MG63 (cell line): Measurements from ENCODE around the gene GPSM3. TPM values are rescaled to one million over a fixed set of nuclear protein-coding genes. Genes with fewer than 3 reads are reported as not detected.

Source experiments
- DNase-seq: peaks from one replicate; pipeline ENCODE4 v3.0.0-alpha.2; 2020
- H3K27me3 ChIP-seq: fragments of 250-450 bp; sonication (Bioruptor Pico); 2 replicates; pipeline ENCODE4 v1.5.1; 2020; ENCODE audit warnings: mild to moderate bottlenecking, moderate library complexity
- H3K36me3 ChIP-seq: fragments of 250-450 bp; sonication (Bioruptor Pico); 2 replicates; pipeline ENCODE4 v1.5.1; 2020; ENCODE audit warnings: mild to moderate bottlenecking, moderate library complexity
- H3K4me3 ChIP-seq: fragments of 250-450 bp; sonication (Bioruptor Pico); 2 replicates; pipeline ENCODE4 v1.5.1; 2020; ENCODE audit warnings: mild to moderate bottlenecking, moderate library complexity
- H3K9me3 ChIP-seq: fragments of 250-450 bp; sonication (Bioruptor Pico); 2 replicates; pipeline ENCODE4 v1.5.1; 2020; ENCODE audit warnings: mild to moderate bottlenecking, moderate library complexity
- total RNA-seq: library from RNA; depleted of rRNA; stranded (reverse); fragments of >200 nt; shearing (Covaris generic); gene quantifications from 2 replicates; pipeline ENCODE4 v1.2.3, GENCODE V29; 2014; ENCODE audit warnings: low replicate concordance

Gene GPSM3
- total RNA-seq, 1 experiment from 2014 or later: 0.10 TPM

DNA sequence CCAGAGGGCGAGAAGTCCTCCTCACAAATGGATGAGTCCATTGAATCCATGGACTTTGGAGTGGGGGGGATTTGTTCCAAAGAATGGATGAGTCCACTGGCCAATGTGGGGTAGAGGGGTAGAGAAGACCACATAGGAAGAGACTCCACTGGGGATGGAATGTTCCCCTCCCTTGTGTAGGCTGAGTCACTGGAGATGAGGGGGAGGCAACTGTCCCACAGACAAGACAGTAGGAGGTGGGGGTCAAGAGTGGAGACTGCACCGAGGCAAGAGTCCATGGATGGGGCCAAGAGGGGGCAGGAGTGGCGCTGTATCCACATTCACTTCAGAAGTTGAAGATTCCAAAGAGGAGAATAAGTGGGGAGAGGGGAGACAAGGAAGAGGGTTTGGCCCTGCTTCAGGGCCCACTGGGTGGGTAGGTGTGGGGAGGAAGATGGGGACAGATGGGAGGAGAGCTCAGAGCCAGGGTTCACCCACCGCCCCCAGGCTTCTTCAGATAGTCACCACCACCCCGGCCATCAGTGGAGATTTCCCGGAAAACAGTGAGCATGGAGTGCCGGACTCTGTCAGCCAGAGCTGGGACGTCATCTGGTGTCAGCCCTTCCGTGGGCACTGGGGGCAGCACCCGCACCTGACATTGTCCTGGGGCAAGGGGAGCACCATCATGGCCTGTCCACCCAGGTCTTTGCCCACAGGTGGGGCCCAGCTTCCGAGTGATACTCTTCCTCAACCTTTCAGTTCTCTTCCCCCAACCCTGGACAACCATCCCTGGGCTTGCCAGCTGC is 23.4 kb downstream of the GPSM3 start:
- DNase-seq: no peak
- H3K36me3 ChIP-seq: no peaks in the 10 kb centered on the region

DNA sequence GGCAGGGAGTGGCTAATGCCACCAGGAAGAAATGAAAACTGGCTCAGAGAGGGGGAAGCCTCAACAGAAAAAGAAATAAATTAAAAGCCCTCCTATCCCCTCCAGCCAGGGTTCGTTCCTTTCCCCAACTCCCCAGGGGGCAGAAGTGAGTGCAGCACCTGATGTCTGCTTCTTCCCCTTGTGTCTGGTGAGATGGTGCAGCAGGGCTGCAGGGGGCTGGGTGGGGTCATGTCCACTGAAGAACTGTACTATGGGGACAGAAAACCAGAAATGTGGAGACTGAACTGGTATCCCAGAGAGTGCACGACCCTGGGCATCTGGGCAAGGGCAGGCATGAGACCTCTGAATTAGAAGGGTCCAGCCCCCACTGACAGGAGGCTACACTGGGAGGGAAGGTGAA is 24.1 kb downstream of the GPSM3 start:
- Histone ChIP-seq H3K27me3 (no peaks in the 10 kb centered on the region), H3K9me3 (no peaks in the 10 kb centered on the region), H3K36me3 (no peaks in the 10 kb centered on the region), H3K4me3 (no peak overlapping the region)
- DNase-seq: no peak

More for the DNA sequence above, 23.4 kb downstream of the GPSM3 start:
- H3K9me3 ChIP-seq: no peaks in the 10 kb centered on the region
- H3K4me3 ChIP-seq: no peak overlapping the region
- H3K27me3 ChIP-seq: no peaks in the 10 kb centered on the region

DNA sequence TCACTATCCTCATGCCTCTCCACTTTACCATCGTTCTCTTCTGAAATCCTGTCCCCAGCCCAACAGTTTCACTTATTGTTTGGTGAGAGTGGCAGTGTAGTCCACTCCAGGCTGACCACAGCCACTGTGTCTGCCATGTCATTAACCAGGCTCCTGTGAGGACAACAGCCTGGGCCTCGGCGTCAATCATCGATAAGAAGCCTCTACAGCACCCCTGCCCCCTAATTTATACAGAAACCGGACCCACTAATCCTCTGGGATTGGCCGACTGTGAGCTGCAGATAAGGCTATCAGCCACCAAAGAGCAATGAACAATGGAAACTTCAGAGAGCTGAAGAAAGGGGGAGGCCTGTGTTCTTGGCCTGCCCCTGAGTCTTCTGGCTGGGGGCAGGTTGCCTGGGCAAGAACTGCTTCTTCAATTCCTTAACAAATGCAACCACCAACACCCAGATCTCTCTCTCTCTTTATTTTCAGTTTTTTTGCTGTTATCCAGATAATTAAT is 24.6 kb downstream of the GPSM3 start:
- Histone ChIP-seq H3K36me3 (no peaks in the 10 kb centered on the region), H3K27me3 (no peaks in the 10 kb centered on the region), H3K9me3 (no peaks in the 10 kb centered on the region), H3K4me3 (no peak overlapping the region)
- DNase-seq: no peak

DNA sequence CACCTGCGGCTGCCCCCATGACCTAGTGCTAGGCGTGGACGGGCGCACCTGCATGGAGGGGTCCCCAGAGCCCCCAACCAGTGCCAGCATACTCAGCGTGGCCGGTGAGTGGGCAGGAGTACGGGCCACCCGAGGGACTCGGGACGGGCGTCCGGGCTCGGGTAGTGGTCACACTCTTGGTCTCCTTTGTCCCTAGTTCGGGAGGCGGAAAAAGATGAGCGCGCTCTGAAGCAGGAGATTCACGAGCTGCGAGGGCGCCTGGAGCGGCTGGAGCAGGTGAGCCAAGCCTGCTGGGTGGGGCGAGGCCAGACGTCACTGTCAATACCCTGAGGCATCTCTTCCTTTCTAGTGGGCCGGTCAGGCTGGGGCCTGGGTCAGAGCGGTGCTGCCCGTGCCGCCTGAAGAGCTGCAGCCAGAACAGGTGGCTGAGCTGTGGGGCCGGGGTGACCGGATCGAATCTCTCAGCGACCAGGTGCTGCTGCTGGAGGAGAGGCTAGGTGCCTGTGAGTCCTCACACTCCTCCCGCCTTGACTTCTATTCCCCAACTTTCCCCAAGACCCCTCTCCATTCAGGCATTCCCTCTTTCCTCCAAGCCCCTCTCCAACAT is 25.2 kb downstream of the GPSM3 start:
- Histone ChIP-seq H3K4me3 (no peak overlapping the region), H3K9me3 (no peaks in the 10 kb centered on the region), H3K36me3 (no peaks in the 10 kb centered on the region), H3K27me3 (no peaks in the 10 kb centered on the region)
- no peak for DNase-seq

DNA sequence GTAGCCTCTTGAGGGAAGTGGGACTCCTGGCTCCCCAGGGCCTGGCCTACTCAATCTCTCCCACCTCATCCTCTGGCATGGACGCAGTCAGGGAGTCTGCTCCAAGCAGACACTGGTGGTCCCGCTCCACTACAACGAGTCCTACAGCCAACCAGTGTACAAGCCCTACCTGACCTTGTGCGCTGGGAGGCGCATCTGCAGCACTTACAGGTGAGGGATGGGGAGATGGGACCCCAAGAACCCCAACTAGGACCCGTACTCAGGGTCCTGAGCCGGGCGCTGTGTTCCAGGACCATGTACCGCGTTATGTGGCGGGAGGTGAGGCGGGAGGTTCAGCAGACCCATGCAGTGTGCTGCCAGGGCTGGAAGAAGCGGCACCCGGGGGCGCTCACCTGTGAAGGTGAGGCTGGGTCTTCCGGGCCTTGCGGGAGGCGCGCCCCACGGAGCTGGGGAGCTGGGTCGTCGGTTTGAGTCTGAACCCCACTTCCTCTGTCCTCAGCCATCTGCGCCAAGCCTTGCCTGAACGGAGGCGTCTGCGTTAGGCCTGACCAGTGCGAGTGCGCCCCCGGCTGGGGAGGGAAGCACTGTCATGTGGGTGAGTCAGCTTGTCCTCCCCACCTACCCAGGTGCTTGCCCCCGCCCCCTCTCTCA is 25.9 kb downstream of the GPSM3 start:
- no peaks in the 10 kb centered on the region for H3K9me3 ChIP-seq
- DNase-seq: no peak
- H3K36me3 ChIP-seq: no peaks in the 10 kb centered on the region
- H3K27me3 ChIP-seq: no peaks in the 10 kb centered on the region
- H3K4me3 ChIP-seq: no peak overlapping the region

DNA sequence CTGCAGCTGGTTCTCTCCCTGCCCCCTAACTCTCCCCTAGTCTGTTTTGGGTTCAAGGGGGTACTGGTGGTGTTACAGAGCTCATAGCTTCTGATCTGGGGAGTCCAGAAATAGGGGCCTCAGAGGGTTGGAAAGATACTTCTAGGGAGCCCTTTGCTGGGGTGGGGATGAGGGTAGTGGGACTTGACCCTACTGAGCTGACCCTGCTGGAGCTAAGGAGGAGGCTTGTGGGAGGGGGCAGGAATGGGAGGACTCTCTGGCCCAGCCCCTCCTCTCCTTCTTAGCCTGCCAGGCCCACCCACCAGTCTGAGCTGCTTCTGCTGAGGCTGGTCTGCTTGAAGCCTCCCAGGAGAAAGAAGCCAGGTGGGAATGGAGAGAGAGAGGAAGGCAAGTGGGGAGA is 28.1 kb downstream of the GPSM3 start, which contains the start of gene EGFL8:
Gene EGFL8 (plus strand): TSS at position 301 of the 400 bp plus-strand sequence. CDS start 1,571 bp downstream, outside the sequence.
- Histone ChIP-seq H3K36me3 (no peaks in the 10 kb centered on the region), H3K27me3 (no peaks in the 10 kb centered on the region), H3K9me3 (no peaks in the 10 kb centered on the region), H3K4me3 (no peak within 1 kb of the TSS)
- no peak for DNase-seq

DNA sequence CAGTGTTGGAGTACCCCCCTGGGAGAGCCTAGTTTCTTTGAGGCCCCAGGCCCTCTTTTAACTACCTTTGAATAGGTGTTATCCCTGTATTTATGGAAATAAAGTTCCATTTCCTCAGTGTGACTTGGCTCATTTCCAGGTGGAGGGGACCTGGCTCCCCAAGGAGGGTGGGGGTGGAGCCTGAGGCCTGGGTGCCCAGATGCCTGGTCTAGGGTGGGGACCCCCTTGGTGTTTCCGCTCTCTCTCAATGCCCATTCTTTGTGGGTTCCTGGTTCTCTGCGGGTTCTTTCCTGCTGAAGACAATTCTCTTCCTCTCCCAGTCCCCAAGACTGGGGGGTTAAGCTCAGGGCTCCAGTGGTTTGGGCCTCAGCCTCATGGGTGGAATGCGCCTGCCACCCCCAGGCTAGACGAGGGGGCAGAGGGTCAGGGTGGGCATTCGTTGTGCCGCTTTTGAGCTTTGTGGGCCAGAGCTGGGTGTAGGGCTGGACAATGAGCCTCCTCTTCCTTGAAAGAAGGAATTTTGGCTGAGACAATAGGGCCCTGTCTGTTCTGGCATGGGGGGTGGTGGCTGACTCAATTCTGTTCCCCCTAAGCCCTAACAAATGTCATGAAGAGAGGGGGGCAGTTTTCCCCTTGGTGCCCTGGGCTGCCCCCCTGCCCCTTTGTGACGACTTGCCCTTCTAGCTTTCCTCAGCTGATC is 28.7 kb downstream of the GPSM3 start:
- Histone ChIP-seq H3K9me3 (no peaks in the 10 kb centered on the region), H3K27me3 (no peaks in the 10 kb centered on the region), H3K4me3 (no peak overlapping the region), H3K36me3 (no peaks in the 10 kb centered on the region)
- no peak for DNase-seq

DNA sequence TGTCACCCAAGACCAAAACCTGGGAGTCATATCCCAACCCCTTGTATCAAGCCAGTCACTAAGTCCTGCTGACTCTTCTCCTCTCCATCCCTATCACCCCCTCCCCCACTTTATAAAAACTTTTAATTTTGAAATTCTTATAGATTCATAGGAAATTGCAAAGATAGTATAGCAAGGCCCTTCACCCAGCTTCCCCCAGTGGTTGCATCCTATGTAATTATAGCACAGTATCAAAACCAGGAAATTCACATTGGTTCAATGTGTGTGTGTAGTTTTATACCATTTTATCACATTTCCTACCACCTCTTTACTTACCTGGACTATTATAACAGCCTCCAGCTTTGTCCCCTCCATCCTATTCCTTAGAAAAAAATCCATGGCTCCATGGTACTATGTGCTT is 34.4 kb downstream of the GPSM3 start:
- Histone ChIP-seq H3K36me3 (no peaks in the 10 kb centered on the region), H3K4me3 (no peak overlapping the region), H3K27me3 (no peaks in the 10 kb centered on the region), H3K9me3 (no peaks in the 10 kb centered on the region)
- DNase-seq: no peak

DNA sequence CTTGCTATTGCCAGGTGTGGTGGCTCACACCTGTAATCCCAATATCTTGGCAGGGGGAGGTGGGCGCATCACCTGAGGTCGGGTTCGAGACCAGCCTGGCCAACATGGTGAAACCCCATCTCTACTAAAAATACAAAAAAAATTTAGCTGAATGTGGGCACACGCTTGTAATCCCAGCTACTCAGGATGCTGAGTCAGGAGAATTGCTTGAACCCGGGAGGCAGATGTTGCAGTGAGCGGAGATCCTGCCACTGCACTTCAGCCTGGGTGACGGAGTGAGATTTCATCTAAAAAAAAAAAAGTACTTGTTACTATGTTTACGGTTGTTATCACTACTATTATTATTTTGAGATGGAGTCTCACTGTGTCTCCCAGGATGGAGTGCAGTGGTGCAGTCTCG is 35.6 kb downstream of the GPSM3 start:
- Histone ChIP-seq H3K9me3 (no peaks in the 10 kb centered on the region), H3K4me3 (no peak overlapping the region), H3K27me3 (no peaks in the 10 kb centered on the region), H3K36me3 (no peaks in the 10 kb centered on the region)
- no peak for DNase-seq

DNA sequence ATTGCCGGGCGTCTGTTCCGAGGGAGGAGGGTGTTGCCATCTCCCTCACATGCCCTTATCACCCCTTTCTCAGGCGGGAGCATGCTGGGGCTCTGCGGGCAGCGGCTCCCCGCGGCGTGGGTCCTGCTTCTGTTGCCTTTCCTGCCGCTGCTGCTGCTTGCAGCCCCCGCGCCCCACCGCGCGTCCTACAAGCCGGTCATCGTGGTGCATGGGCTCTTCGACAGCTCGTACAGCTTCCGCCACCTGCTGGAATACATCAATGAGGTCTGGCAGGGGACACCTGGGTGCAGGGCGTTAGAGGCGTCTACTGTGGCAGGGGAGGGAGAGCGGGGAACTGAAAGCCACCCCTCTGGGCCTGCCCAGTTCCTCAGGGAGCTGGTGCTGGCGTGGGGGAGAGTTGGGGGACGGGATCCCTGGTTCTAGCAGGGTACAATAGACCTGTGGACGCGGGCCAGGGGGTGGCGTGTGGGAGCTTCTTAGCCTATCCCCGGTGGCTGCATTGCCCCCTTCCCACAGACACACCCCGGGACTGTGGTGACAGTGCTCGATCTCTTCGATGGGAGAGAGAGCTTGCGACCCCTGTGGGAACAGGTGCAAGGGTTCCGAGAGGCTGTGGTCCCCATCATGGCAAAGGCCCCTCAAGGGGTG is 37.8 kb downstream of the GPSM3 start:
- peak; percentile 45 for DNase-seq
- Histone ChIP-seq H3K9me3 (no peaks in the 10 kb centered on the region), H3K4me3 (peak overlapping the region; percentile 76), H3K36me3 (no peaks in the 10 kb centered on the region), H3K27me3 (no peaks in the 10 kb centered on the region)

DNA sequence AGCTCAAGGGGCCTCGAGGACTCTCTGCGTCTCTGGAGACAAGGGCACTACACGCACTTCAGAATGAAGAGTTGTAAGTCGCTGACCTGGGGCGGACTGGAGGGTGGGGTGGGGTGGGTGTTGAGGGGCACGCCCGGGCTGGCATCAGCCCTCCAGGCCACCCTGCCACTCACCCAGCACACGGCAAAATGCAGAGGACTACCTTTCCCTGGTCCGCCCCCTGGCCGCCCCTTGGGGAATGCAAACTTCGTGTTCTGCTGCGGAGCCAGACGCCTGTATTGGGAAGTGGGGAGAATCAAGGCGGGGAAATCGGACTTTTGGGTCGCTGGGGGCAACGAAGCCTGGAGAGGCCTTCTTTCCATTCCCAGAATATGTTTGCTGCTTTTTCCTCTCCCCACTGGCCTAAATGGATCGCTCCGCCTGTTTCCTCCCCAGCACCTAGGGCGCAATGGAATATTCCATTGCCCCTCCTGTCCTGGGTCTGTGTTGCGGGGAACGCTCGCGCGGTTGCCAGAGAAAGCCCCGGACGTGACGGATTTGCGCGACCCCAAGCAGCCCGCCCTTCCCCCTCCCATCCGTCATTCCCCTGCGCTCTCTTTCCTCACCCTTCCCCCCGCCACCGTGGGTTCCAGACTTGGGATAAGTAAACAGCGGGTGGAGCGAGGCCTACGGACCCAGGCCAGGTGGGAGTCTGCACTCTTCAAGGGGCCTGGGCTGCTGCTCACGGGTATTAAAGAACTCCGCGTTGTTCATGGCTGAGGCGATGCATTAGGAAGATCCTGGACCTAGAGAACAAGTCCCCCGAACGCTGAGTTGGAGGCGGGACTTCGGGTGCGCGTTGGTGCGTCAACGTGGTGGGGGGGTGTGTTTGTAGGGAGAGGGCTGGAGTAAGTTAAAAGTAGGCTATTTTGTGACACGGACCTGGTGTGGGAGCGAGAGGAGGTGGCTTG is 38.6 kb downstream of the GPSM3 start, which contains the start of gene PPT2:
Gene PPT2 (plus strand): TSS at position 578 of the 950 bp plus-strand sequence. CDS start 454 bp downstream, outside the sequence.
- Histone ChIP-seq H3K9me3 (no peaks in the 10 kb centered on the region), H3K4me3 (peak within 1 kb of the TSS; percentile 76), H3K36me3 (no peaks in the 10 kb centered on the region), H3K27me3 (no peaks in the 10 kb centered on the region)
- peak; percentile 82 for DNase-seq

DNA sequence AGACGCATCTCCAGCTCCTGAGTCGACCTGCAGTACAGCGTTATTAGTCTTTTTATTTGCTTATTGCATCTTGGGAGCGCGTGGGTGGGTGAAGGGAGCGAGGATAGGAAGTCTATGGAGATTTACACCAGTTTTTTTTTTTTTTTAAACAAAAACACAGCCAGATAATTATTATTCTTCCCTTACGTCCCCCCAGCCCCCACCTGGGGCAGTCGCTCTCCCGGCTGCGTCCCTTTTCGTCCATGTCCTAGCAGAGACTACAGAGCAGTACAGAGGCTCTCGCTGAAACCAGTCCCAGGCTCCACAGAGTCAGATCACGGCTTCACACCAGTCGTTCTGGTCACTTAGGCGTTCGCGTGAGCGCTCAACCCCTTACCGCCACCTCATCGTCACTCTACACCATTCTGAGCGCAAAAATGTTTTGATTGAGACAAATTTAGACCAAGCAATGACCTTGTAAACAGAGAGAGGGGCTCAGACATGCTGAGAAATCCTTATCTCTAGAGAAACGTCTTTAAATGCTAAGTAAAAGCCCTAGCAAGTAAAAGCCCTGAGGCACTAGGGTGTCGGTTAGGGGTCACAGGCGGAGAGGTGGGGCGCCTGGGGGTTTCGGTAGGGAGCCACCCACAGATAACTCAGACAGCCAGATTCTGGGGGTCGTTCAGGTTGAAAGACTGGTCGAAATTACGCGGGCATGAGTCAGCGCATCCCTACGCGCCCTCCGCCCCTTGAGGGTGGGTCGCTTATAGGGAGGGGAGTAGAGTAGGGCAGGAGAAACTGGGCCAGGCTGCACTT is 39.5 kb downstream of the GPSM3 start:
- no peaks in the 10 kb centered on the region for H3K9me3 ChIP-seq
- H3K4me3 ChIP-seq: peak overlapping the region; percentile 76
- no peak for DNase-seq
- H3K27me3 ChIP-seq: no peaks in the 10 kb centered on the region
- no peaks in the 10 kb centered on the region for H3K36me3 ChIP-seq

DNA sequence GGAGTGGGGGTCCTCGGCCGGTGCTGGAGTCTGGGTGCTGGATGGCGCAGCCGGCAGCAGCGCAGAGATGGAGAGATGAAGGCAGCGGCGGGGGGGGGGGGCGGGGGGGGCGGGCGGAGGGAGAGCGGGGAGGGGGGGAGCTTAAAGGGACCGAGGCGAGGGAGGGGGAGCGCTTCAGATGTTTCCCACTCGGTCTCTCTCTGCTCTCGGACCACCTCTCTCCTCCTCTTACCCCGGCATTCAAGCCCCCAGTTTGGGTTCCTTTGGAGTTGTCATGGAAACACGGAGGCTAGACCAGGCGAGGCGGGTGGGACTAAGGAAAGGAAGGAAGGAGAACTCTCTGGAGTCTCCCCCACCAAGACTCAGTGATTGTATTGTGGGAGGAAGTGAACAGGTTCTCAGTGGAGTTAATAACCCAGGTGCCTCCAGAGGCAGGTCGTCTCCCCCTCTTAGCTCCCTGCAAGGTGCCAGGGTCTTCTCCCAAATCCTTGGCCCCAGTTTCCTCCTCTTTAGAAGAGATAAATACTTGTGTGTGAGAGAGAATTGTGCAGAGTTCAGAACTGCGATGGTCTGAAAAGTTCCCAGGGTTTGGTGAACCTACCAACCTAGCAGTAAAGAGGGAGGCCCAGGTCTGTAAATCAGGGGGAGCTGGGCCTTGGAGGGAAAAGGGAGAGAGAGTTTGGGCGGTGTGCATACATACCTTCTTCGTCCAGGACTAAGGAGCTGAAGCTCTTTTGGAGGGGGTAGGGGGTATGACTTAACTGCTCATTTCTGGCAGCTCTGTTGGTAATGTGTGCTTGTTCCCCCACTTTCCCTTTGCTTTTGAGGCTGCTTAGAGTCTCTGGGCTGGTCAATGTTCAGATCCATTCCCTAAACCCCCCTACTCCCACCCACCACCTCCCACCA is 40.3 kb downstream of the GPSM3 start, which contains the start of gene PRRT1:
Gene PRRT1 (minus strand): TSS at position 77 of the 906 bp plus-strand sequence. CDS start 112 bp downstream, outside the sequence.
- Histone ChIP-seq H3K4me3 (no peak within 1 kb of the TSS), H3K9me3 (no peaks in the 10 kb centered on the region), H3K27me3 (no peaks in the 10 kb centered on the region), H3K36me3 (no peaks in the 10 kb centered on the region)
- DNase-seq: no peak
